GM12872 (cell line): Measurements from ENCODE around the gene PIBF1.

ENCODE experiments used
- CTCF ChIP-seq: IDR thresholded peaks from 3 replicates; pipeline ENCODE4 v1.5.1; 2011; ENCODE audit warnings: low read depth, mild to moderate bottlenecking, low read length, moderate library complexity; ENCODE audit not compliant: insufficient read depth

PIBF1 gene

GRCh38 chr13:72760189-72760588, 21.7 kb upstream of the PIBF1 start:
- TF ChIP-seq CTCF, result no peak

GRCh38 chr13:72763411-72763810, 18.5 kb upstream of the PIBF1 start:
- TF ChIP-seq CTCF, result no peak

- TF ChIP-seq CTCF, result no peak
Measured at GRCh38 chr13:72774019-72774418, 7.9 kb upstream of the PIBF1 start.

GRCh38 chr13:72782717-72783116, 784 bp downstream of the PIBF1 start:
- no peak for TF ChIP-seq CTCF

- TF ChIP-seq CTCF, result no peak
Measured at GRCh38 chr13:72788831-72789230, 6.9 kb downstream of the PIBF1 start.

- no peak for TF ChIP-seq CTCF
Measured at GRCh38 chr13:72792640-72793039, 10.7 kb downstream of the PIBF1 start.

GRCh38 chr13:72798817-72799216, 16.9 kb downstream of the PIBF1 start:
- TF ChIP-seq CTCF, result no peak

- TF ChIP-seq CTCF, result no peak
Measured at GRCh38 chr13:72804301-72804700, 22.4 kb downstream of the PIBF1 start.
